GM18868 (cell line): ENCODE data around the gene RASGRF1.

Experiments
- ATAC-seq: cut with Tn5 transposase; IDR thresholded peaks from one replicate; pipeline ENCODE4 v1.9.1; 2021; ENCODE audit warnings: mild to moderate bottlenecking, moderate library complexity; ENCODE audit not compliant: unreplicated experiment

The RASGRF1 gene

GRCh38 chr15:78991879-78992278, 98.7 kb downstream of the RASGRF1 start:
- no peak for ATAC-seq

GRCh38 chr15:78991476-78991875, 99.1 kb downstream of the RASGRF1 start:
- ATAC-seq = no peak

- no peak for ATAC-seq
Measured at GRCh38 chr15:78990278-78990677, 100.3 kb downstream of the RASGRF1 start.

GRCh38 chr15:78989701-78990240, 100.8 kb downstream of the RASGRF1 start:
- ATAC-seq = no peak

GRCh38 chr15:78988361-78988911, 102.1 kb downstream of the RASGRF1 start:
- peak; percentile 50 for ATAC-seq

GRCh38 chr15:78987556-78988360, 102.8 kb downstream of the RASGRF1 start:
- no peak for ATAC-seq

GRCh38 chr15:78985859-78986475, 104.6 kb downstream of the RASGRF1 start:
- ATAC-seq = no peak

GRCh38 chr15:78984041-78984440, 106.5 kb downstream of the RASGRF1 start:
- ATAC-seq = no peak

GRCh38 chr15:78983146-78983918, 107.2 kb downstream of the RASGRF1 start:
- ATAC-seq = no peak

GRCh38 chr15:78982736-78983135, 107.8 kb downstream of the RASGRF1 start:
- ATAC-seq = no peak

GRCh38 chr15:78981532-78982313, 108.9 kb downstream of the RASGRF1 start:
- ATAC-seq = no peak

- ATAC-seq = no peak
Measured at GRCh38 chr15:78979456-78980320, 110.9 kb downstream of the RASGRF1 start.

- ATAC-seq = no peak
Measured at GRCh38 chr15:78978601-78979179, 111.9 kb downstream of the RASGRF1 start.

GRCh38 chr15:78977591-78978347, 112.8 kb downstream of the RASGRF1 start:
- peak; percentile 43 for ATAC-seq

- ATAC-seq = peak; percentile 76
Measured at GRCh38 chr15:78977091-78977571, 113.4 kb downstream of the RASGRF1 start.

GRCh38 chr15:78976691-78977090, 113.9 kb downstream of the RASGRF1 start:
- no peak for ATAC-seq

GRCh38 chr15:78974272-78974918, 116.2 kb downstream of the RASGRF1 start:
- no peak for ATAC-seq
